Neural progenitor cell (in vitro differentiated cells): ENCODE data around the gene MACROD1. TPM values are rescaled to one million over a fixed set of nuclear protein-coding genes. Genes with fewer than 3 reads are reported as not detected.

Source experiments
- DNase-seq: peaks from one replicate; pipeline ENCODE4 v3.0.0-alpha.2; 2016; ENCODE audit warnings: low spot score
- H2AFZ ChIP-seq: fragments of 200-600 bp; sonication (generic); replicated peaks from 2 replicates; pipeline ENCODE4 v1.6.1; 2016; ENCODE audit warnings: antibody characterized with exemption
- H3F3A ChIP-seq: fragments of 200-600 bp; sonication (generic); 2 replicates; pipeline ENCODE4 v1.6.1; 2016; ENCODE audit warnings: antibody characterized with exemption, low read depth
- H3K27ac ChIP-seq: fragments of 200-600 bp; sonication (generic); 2 replicates; pipeline ENCODE4 v1.5.1; 2016; ENCODE audit warnings: mild to moderate bottlenecking
- H3K27me3 ChIP-seq: fragments of 200-600 bp; sonication (generic); 2 replicates; pipeline ENCODE4 v1.6.1; 2016; ENCODE audit warnings: mild to moderate bottlenecking, moderate library complexity
- H3K36me3 ChIP-seq: fragments of 200-600 bp; sonication (generic); 2 replicates; pipeline ENCODE4 v1.5.1; 2016
- H3K4me1 ChIP-seq: fragments of 200-600 bp; sonication (generic); 2 replicates; pipeline ENCODE4 v1.6.1; 2016; ENCODE audit warnings: mixed run types
- H3K4me2 ChIP-seq: fragments of 200-600 bp; sonication (generic); 2 replicates; pipeline ENCODE4 v1.6.1; 2016
- H3K4me3 ChIP-seq: fragments of 200-600 bp; sonication (generic); 2 replicates; pipeline ENCODE4 v1.5.1; 2016
- H3K79me2 ChIP-seq: fragments of 200-600 bp; sonication (generic); 2 replicates; pipeline ENCODE4 v1.6.1; 2016; ENCODE audit warnings: low read depth
- H3K9ac ChIP-seq: fragments of 200-600 bp; sonication (generic); 2 replicates; pipeline ENCODE4 v1.6.1; 2016
- H3K9me3 ChIP-seq: fragments of 200-600 bp; sonication (generic); 2 replicates; pipeline ENCODE4 v1.5.1; 2016; ENCODE audit warnings: low read depth
- H4K20me1 ChIP-seq: fragments of 200-600 bp; sonication (generic); 2 replicates; pipeline ENCODE4 v1.6.1; 2016; ENCODE audit warnings: low read depth
- H3K27ac Mint-ChIP-seq: 3 replicates; pipeline ENCODE4 v1.8.0; 2021; ENCODE audit warnings: mixed read lengths
- H3K27me3 Mint-ChIP-seq: 2 replicates; pipeline ENCODE4 v1.8.0; 2022; ENCODE audit warnings: low read depth, mild to moderate bottlenecking, inconsistent platforms, moderate library complexity, mixed read lengths; ENCODE audit not compliant: insufficient read depth
- H3K36me3 Mint-ChIP-seq: 3 replicates; pipeline ENCODE4 v1.8.0; 2021; ENCODE audit warnings: mixed read lengths
- H3K4me1 Mint-ChIP-seq: 3 replicates; pipeline ENCODE4 v1.8.0; 2021; ENCODE audit warnings: mixed read lengths
- H3K4me3 Mint-ChIP-seq: 3 replicates; pipeline ENCODE4 v1.8.0; 2021; ENCODE audit warnings: mild to moderate bottlenecking, moderate library complexity, mixed read lengths
- H3K9me3 Mint-ChIP-seq: 3 replicates; pipeline ENCODE4 v1.8.0; 2020; ENCODE audit warnings: mixed read lengths
- EZH2 ChIP-seq: fragments of 200-600 bp; sonication (generic); IDR thresholded peaks from 2 replicates; pipeline ENCODE4 v1.6.1; 2017; ENCODE audit warnings: antibody characterized with exemption, mild to moderate bottlenecking, moderate library complexity
- EZH2phosphoT487 ChIP-seq: fragments of 200-600 bp; sonication (generic); IDR thresholded peaks from 2 replicates; pipeline ENCODE4 v1.6.1; 2017; ENCODE audit warnings: antibody characterized with exemption
- total RNA-seq: library from RNA; depleted of rRNA; stranded (reverse); fragments of >200 nt; gene quantifications from 2 replicates; pipeline ENCODE4 v1.2.3, GENCODE V29; 2015; ENCODE audit warnings: low replicate concordance
- TF ChIP-seq, protein P1 (sequence below): fragments of 200-600 bp; sonication (generic); IDR thresholded peaks from 2 replicates; pipeline ENCODE4 v1.5.1; 2017; ENCODE audit warnings: antibody characterized with exemption, mild to moderate bottlenecking

Gene MACROD1
- total RNA-seq, 1 donor from 2014 or later, result 11.9 TPM

DNA sequence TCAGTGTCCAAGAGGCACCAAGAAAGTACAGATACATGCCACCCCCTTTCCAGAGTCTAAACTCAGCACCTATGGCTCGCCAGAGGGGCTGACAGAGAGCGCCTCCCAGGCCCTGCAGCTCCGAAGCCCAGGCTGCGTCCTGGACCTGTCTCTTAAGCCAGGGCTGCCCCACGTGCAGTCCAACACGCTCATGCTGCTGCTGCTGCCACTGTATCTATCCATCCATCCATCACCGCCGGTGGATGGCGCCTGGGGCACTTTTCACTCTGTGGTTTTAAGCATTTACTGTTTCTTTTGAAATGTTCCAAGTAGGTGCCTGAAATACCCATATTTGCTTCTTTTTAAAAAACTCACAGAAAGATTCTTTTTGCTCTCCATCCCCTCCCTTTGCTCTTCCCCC, 41.8 kb downstream of the MACROD1 start:
- Mint-ChIP-seq H3K27me3 (peaks cover 11% of the 10 kb centered on the region), H3K36me3 (no peaks in the 10 kb centered on the region), H3K9me3 (no peaks in the 10 kb centered on the region), H3K27ac (no peak overlapping the region), H3K4me3 (no peak overlapping the region), H3K4me1 (peaks cover 39% of the 10 kb centered on the region)
- no peaks in the 10 kb centered on the region for H3K9me3 ChIP-seq
- no peaks in the 10 kb centered on the region for H3K79me2 ChIP-seq
- H3K9ac ChIP-seq, result no peak overlapping the region
- TF ChIP-seq EZH2, result no peak
- TF ChIP-seq EZH2phosphoT487, result no peak
- TF ChIP-seq, protein P1, sequence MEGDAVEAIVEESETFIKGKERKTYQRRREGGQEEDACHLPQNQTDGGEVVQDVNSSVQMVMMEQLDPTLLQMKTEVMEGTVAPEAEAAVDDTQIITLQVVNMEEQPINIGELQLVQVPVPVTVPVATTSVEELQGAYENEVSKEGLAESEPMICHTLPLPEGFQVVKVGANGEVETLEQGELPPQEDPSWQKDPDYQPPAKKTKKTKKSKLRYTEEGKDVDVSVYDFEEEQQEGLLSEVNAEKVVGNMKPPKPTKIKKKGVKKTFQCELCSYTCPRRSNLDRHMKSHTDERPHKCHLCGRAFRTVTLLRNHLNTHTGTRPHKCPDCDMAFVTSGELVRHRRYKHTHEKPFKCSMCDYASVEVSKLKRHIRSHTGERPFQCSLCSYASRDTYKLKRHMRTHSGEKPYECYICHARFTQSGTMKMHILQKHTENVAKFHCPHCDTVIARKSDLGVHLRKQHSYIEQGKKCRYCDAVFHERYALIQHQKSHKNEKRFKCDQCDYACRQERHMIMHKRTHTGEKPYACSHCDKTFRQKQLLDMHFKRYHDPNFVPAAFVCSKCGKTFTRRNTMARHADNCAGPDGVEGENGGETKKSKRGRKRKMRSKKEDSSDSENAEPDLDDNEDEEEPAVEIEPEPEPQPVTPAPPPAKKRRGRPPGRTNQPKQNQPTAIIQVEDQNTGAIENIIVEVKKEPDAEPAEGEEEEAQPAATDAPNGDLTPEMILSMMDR, result no peak
- peaks cover 36% of the 10 kb centered on the region for H3K4me1 ChIP-seq
- no peaks in the 10 kb centered on the region for H3K36me3 ChIP-seq
- no peak overlapping the region for H2AFZ ChIP-seq
- peaks cover 14% of the 10 kb centered on the region for H3F3A ChIP-seq
- DNase-seq, result no peak
- no peak overlapping the region for H3K4me2 ChIP-seq
- H3K27ac ChIP-seq, result no peak overlapping the region
- H3K4me3 ChIP-seq, result no peak overlapping the region
- no peaks in the 10 kb centered on the region for H3K27me3 ChIP-seq
- no peaks in the 10 kb centered on the region for H4K20me1 ChIP-seq

DNA sequence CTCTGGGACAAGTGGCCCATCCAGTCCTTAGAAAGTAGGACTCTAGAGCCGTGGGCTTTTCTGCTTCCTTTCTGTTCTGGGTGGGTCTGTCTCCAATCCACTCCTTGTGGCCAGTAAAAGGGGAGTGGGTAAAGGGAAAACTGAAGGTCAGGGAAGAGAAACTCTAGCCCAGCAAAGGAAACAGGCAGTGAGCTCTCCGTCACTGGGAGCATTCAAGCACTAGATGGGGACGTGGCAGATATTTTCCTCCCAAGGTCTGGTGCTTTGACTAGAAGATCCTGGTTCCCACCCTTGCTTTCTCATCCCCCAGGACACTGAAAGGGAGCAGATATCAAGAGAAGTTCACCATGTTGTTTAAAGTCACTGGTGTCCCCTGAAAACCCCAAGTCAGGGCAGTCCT, 42.2 kb downstream of the MACROD1 start:
- Histone ChIP-seq H3F3A (peaks cover 18% of the 10 kb centered on the region), H3K79me2 (no peaks in the 10 kb centered on the region), H4K20me1 (no peaks in the 10 kb centered on the region), H2AFZ (no peak overlapping the region), H3K4me3 (no peak overlapping the region), H3K36me3 (no peaks in the 10 kb centered on the region), H3K4me1 (peaks cover 41% of the 10 kb centered on the region), H3K27ac (no peak overlapping the region), H3K9me3 (no peaks in the 10 kb centered on the region), H3K4me2 (no peak overlapping the region), H3K27me3 (no peaks in the 10 kb centered on the region), H3K9ac (no peak overlapping the region)
- Mint-ChIP-seq H3K4me3 (no peak overlapping the region), H3K9me3 (no peaks in the 10 kb centered on the region), H3K27me3 (peaks cover 11% of the 10 kb centered on the region), H3K36me3 (no peaks in the 10 kb centered on the region), H3K4me1 (peaks cover 44% of the 10 kb centered on the region), H3K27ac (no peak overlapping the region)
- DNase-seq, result no peak
- TF ChIP-seq EZH2, result no peak
- TF ChIP-seq, protein P1, result no peak
- no peak for TF ChIP-seq EZH2phosphoT487

DNA sequence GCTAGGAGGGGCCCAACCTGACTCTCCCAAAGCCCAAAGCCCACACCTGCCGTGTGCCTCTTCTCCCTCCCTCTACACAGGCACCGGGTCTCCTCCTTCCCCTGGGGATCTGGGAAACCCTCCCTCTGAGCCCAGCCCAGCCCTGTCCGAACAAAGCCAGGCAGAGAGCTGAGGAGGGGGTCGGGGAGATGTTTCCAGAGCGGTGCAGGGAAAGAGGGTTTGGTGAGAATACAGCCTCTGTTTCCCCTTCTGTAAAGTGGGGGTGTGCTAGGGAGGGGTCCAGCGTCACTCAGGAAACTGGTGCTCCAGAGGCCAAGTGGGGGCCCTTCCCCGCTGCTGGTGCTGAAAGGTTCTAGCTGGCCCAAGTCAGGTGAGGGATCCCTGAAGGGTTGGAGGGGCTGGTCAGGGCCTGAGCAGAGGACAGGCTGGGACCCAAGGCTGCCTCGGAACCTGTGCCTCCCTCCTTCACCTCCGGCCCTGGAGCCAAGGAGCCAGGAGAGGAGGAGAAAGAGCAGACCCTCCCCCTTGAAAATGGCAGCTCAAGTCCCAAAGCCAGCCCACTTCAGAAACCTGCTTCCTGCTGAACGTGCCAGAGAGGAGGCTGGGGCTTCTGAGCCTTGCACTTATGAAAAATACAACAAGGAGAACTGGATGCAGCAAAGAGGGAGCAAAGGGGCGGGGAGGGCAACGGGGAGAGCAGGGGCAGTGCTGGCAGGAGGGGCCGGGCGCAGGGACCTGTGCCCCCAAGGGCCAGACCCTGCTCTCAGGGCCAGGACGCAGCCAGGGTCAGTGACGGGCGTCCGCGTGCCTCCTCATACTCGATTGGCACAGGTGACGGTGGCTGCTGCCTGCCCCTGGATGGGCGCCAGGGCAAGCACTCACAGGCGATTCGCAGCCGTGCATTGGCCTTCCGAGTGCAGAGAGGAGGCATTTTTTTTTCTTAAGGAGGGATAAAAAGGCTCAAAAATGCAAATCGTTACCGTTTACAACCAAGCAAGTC, 43.2 kb downstream of the MACROD1 start:
- Histone ChIP-seq H3K27ac (no peak overlapping the region), H3K9ac (no peak overlapping the region), H3K9me3 (no peaks in the 10 kb centered on the region), H2AFZ (no peak overlapping the region), H3K4me1 (peaks cover 45% of the 10 kb centered on the region), H3F3A (peaks cover 21% of the 10 kb centered on the region), H3K4me3 (no peak overlapping the region), H4K20me1 (no peaks in the 10 kb centered on the region), H3K36me3 (no peaks in the 10 kb centered on the region), H3K4me2 (peak overlapping the region; percentile 41), H3K27me3 (no peaks in the 10 kb centered on the region), H3K79me2 (no peaks in the 10 kb centered on the region)
- H3K27me3 Mint-ChIP-seq, result peaks cover 10% of the 10 kb centered on the region
- H3K4me3 Mint-ChIP-seq, result no peak overlapping the region
- peaks cover 48% of the 10 kb centered on the region for H3K4me1 Mint-ChIP-seq
- no peak for TF ChIP-seq EZH2
- TF ChIP-seq, protein P1, result no peak
- no peak for TF ChIP-seq EZH2phosphoT487
- H3K9me3 Mint-ChIP-seq, result no peaks in the 10 kb centered on the region
- no peak overlapping the region for H3K27ac Mint-ChIP-seq
- H3K36me3 Mint-ChIP-seq, result no peaks in the 10 kb centered on the region
- peak; percentile 39 for DNase-seq
